Measurements from ENCODE around the gene EPHA3.

EPHA3 gene

DNA sequence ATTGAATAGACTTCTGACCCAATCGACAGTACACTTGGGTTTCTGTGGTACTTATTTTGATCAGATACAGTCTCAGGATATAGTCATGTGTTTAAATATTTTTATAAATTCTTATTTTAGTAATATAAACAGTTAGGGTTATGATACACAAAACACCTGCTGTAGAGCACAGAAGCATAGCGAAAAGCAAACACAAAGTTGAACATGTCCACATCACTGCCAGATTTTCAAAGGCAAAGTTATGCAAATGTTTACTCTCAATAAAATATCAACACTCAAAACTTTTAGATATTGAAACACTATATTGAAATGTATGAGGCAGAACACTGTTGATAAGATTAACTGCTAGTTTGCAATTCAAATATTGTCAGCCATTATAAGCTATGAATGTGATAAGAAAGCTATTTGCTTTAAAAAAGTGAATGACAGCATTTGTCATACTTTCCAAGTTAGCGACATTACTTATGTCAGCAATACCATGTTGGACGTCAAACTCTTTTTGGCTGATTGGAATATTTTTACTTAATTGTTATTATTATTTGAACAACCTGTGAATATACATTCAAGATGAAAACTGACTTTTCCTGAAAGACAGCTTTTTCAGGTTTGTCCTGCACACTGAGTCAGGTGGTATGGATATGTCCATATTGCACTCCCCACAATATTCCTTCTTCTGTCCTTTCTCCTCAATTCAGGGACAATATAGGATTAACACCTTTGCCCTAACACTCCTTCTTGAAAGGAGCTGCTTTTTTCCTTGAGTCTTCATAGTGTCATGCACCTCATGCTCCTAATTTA is 367.1 kb downstream of the EPHA3 start:
- DNase-seq: no peak

DNA sequence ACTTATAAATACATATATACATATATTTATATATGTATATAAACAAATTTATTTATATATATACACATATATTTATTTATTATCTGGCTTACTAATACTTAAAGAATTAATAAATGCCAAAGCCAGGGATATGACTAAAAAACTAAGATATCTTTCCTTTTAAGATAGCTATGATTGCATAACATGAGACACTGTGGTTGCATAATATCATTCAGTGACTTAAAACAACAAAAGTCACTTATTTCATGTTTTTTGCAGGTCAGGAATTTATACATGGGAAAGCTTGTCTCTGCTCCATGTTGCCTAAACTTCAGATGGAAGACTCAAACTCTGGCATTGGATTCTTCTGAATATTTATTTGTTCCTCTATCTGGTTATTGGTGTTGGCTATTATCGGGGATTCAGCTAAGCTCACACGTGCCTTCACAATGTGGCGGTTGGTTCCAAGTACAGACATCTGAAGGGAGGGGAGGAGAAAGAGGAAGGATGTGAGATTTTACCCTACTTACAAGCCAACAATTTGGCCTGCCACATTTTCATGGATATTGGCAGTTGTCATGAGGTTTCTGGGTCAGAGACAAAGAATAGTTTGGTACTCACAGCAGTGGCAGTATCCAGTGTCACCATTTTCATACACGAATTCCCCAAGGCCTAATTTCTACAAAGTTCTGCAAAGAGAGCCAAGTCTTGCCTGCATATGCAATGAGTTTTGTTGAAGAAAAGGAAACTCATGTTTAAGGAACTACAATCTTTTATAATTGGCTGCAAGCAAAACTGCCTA is 381.6 kb downstream of the EPHA3 start:
- DNase-seq: no peak

DNA sequence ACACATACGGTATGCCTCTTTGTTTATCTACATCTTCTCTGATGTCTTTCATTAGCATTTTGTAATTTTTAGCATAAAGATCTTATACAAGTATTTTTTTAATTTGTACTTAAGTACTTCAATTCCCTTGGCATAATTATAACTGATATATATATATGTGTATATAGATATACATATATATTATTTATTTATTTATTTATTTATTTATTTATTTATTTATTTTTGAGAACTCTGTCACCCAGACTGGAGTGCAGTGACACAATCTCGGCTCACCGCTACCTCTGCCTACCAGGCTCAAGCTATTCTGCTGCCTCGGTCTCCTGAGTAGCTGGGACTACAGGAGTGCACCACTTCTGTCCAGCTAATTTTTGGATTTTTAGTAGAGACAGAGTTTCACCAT is 382.7 kb downstream of the EPHA3 start:
- no peak for DNase-seq

DNA sequence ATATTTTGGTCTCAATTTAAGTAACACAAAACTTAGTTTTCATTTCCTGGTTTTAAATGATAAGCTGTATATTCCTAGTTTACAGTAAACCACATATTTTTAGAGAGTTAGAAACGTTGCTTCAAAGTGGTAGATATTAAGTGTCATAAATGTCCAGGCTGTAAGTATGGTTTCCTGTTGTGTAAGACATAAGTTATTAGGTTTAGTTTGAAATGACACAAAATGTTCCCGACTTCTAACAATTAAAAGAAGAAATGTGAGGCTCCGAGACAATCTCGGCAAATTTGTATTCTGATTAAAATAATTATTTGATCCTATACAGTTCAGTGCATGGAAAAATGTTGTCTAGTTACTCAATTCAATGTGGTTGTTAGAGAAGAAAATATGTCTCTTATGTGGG is 387.3 kb downstream of the EPHA3 start:
- DNase-seq: no peak

DNA sequence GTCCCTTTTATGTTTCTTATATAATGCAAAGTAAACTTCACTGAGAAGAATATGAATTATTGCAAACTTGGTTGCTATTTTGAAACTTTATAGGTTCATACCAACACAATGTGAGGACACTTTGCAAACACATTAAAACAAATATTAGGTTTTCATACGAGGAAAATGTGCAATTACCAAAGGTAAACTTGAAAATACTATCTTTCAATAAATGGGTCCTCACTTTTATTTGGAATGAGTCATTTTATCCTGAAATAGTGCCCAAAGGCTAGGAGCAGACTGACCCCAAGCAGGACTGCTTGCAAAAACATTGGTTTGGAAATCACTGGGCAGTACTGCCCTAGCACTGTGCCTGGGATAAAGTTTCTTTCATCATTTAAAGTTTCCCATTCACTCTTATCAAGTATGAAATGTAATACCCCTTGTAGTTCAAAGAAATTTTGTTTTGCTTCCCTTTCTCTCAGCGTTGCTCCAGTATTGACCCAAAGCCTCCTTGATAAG is 396.5 kb downstream of the EPHA3 start:
- no peak for DNase-seq

DNA sequence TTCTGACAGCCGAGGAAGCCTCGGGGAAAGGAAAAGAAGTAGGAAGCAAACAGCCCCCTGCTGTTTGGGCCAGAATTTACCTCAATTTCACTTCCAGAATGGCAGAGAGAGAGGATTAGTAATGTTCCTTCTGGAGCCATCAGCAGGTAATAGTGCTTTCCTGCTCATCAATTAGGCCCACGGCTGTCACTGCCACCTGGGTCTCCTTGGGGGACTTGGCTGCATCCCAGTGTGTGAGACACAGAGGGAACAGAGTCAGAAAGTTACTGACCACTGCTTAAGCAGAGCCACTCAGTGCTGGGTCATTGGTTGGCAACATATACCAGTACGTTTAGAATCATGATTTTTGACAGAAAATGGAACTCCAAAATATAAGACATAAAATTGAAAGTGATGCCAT is 397.0 kb downstream of the EPHA3 start:
- no peak for DNase-seq

DNA sequence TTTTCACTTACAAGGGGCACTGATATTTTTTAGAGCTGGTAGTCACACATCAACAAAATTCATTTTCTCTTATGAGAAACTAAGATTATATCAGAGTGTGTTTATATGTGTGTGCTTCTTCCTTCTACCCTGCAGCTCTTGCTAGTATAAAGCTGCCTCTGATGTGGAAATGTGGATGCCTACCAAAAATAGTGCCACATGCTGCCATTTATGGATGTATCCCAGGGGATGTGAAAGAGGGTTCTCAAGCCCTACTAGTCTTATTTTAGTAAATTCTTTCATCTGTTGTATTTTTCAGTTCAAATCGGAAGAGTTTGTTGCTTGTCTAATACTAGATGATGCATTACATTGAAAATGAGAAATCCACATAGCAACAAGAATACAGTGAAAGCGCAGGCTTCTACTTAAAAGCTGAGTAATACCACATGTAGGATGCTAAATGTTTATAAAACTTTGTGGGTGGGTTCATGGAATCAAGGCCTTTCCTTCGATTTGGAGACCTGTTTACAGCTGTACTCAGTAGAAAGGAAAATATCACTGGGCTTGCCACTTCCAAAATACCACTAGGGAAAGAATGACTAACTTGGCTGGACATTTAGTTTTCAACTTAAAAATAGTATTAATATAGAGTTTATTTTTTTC is 399.2 kb downstream of the EPHA3 start:
- DNase-seq: no peak

DNA sequence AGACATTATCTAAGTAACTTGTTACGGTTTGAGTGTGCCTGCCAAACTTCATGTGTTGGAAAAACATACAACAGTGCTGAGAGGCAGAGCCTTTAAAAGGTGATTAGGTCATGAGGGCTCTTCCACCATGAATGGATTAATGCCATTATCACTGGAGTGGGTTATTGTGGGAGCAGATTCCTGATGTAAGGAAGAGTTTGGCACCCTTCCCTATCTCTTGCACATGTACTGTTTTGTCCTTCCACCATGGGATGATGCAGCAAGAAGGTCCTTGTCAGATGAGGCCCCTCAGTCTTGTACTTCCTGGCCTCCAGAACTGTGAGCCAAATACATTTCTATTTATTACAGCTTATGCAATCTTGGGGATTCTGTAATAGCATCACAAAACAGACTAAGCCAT is 413.9 kb downstream of the EPHA3 start:
- no peak for DNase-seq

DNA sequence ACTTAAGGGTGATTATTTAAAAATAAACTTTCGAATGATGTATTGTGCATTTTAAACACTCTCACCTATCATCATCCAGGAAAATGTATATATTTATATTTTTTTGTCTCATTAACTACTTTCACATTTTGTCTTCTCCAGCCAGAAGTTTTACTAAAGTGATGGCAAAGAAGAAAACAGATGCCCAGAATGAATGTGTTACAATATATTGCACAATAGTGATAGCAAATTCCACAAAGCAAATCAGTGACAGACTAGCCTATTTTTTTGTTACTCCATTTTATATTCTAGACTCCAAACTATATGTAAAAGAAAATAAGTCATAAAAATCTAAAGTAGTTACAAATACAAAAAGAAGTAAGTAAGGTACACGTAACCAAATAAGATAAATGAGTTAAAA is 414.7 kb downstream of the EPHA3 start:
- DNase-seq: no peak

DNA sequence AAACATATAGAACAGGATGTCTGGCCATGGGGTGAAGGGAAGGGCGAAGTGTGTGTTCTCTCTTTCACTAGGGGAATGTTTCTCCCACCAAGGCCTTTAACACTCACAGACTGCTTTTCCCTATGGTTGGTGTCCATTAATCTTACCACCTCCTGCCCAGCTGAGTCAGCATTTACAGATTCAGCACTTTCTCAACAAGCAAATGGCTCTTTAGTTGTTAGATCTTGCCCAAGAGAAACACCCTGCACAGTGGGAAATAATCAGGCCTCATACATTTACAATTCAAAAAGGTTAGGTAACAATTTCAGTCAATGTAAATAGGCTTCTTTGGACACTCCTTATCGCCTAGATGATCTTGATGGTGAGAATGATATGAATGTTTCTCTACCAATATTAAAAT is 418.2 kb downstream of the EPHA3 start:
- DNase-seq: no peak

DNA sequence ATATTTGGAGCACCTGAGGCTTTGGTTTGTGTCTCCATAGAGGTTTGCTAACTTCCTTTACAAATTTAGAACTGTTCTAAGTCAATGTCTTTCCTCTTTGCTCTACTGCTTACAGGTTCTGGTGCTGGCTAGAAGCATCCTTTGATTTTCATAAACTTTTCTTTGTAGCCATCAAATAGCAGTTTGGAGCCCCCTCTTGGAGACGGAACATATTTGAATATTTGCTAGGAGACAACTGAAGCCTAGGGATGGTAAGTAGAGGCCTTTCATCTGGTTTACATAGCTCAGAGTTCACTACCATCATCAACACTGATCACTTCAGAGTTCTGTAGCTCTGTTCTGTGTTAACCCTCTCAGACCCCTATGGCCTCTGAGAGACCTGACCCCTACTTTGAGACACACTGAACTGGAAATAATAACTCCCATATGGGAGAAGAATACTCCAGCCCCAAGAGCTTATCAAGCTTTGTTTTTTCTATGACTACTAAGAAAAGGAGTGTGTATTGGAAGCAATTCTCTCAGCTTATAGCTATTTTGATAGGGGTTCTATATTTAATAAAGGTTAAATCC is 420.4 kb downstream of the EPHA3 start:
- DNase-seq: no peak
